GM21367 (cell line): ENCODE data around the gene CBARP.

Experiments
- ATAC-seq: cut with Tn5 transposase; IDR thresholded peaks from one replicate; pipeline ENCODE4 v1.9.1; 2021; ENCODE audit not compliant: unreplicated experiment

Gene CBARP

GRCh38 chr19:1275976-1276627 lies 38.3 kb upstream of the CBARP start:
- ATAC-seq: no peak

- ATAC-seq: peak; percentile 51
These were observed 37.6 kb upstream of the CBARP start, which contains the start of gene FAM174C for GRCh38 chr19:1275260-1275975. TSS of gene FAM174C (plus strand) at chr19:1275530. CDS start at chr19:1275550, 20 bp downstream.

GRCh38 chr19:1274852-1275259 lies 37.1 kb upstream of the CBARP start:
- no peak for ATAC-seq

- ATAC-seq: no peak
These were observed 36.5 kb upstream of the CBARP start for GRCh38 chr19:1274081-1274851.

GRCh38 chr19:1273263-1274041 lies 35.6 kb upstream of the CBARP start:
- ATAC-seq: no peak

GRCh38 chr19:1272423-1273262 lies 34.8 kb upstream of the CBARP start:
- ATAC-seq: no peak

- ATAC-seq: no peak
These were observed 34.0 kb upstream of the CBARP start for GRCh38 chr19:1271528-1272422.

- no peak for ATAC-seq
These were observed 33.2 kb upstream of the CBARP start for GRCh38 chr19:1270854-1271527.

- no peak for ATAC-seq
These were observed 32.5 kb upstream of the CBARP start for GRCh38 chr19:1270213-1270853.

- ATAC-seq: peak; percentile 12
These were observed 31.8 kb upstream of the CBARP start for GRCh38 chr19:1269478-1270212.

- peak; percentile 43 for ATAC-seq
These were observed 31.3 kb upstream of the CBARP start, which contains the start of gene CIRBP for GRCh38 chr19:1269065-1269477. TSS of gene CIRBP (plus strand) at chr19:1269332. CDS start at chr19:1270934, 1,602 bp downstream.

- ATAC-seq: no peak
These were observed 30.6 kb upstream of the CBARP start for GRCh38 chr19:1268226-1269064.

- no peak for ATAC-seq
These were observed 29.8 kb upstream of the CBARP start for GRCh38 chr19:1267477-1268225.

GRCh38 chr19:1266916-1267476 lies 29.2 kb upstream of the CBARP start:
- ATAC-seq: no peak
